Pancreas (tissue), 10 donors: ENCODE measurements around the gene CTSZ. TPM values are rescaled to one million over a fixed set of nuclear protein-coding genes. Genes with fewer than 3 reads are reported as not detected.

ENCODE experiments used
- ATAC-seq, 4 donors: fragments of 200-7000 bp; cut with Tn5 transposase; one replicate each; pipeline versions ENCODE4 v1.8.0 to v1.9.1; 2020; ENCODE audit warnings: mild to moderate bottlenecking in 4 of 4, moderate library complexity in 4 of 4
- DNase-seq, 6 donors: peaks; one replicate each; pipeline ENCODE4 v3.0.0-alpha.2; 2020
- FAIRE-seq: peaks from 2 replicates; lab custom pipeline; 2012; peaks lifted over from hg19 to GRCh38; lab: Jason Lieb, UNC
- H3K27ac ChIP-seq, 4 donors: fragments of 200-600 bp; sonication (generic); 1 replicate in 3 of 4; 2 replicates in 1 of 4; pipeline versions ENCODE4 v1.5.0 to v1.8.0; 2020
- H3K27me3 ChIP-seq, 4 donors: fragments of 200-600 bp; one replicate each; pipeline ENCODE4 v1.8.0; 2021
- H3K36me3 ChIP-seq, 3 donors: fragments of 200-600 bp; sonication (generic) in 1 of 3; one replicate each; pipeline versions ENCODE4 v1.5.0 to v1.8.0; 2020 to 2021
- H3K4me1 ChIP-seq, 3 donors: fragments of 200-600 bp; one replicate each; pipeline ENCODE4 v1.8.0; 2021
- H3K4me3 ChIP-seq, 4 donors: fragments of 200-600 bp; sonication (generic) in 2 of 4; one replicate each; pipeline versions ENCODE4 v1.5.0 to v1.8.0; 2020 to 2021
- H3K9me3 ChIP-seq, 4 donors: fragments of 200-600 bp; one replicate each; pipeline ENCODE4 v1.8.0; 2021
- WGBS, 2 donors: extraction: QIAGEN DNeasy Blood & Tissue Kit; methylation state at CpG; one replicate each; pipeline ENCODE4 v1.1.7; 2013; 5-methylcytosine and 5-hydroxymethylcytosine counted together
- intact Hi-C, 3 donors: fragments of 100-400 bp; cut with DNase I; formaldehyde crosslinking; loops; one replicate each; pipeline versions ENCODE4 v1.11.1 to v1.14.2; 2022
- polyA plus RNA-seq, 2 donors: library from polyadenylated mRNA; stranded (reverse); fragments of 200-250 nt; gene quantifications; one replicate each; pipeline ENCODE4 v1.2.3, GENCODE V29; 2013
- total RNA-seq, 6 donors: library from RNA; stranded (reverse); fragmentation: NEBNext Ultra II Directional in 4 of 6; extraction: Animal tissue kit (Norgen Biotek cat#: 25700) in 4 of 6; gene quantifications; one replicate each; pipeline versions ENCODE4 v1.2.1 to v1.2.4, GENCODE V29; 2021 to 2023
- TF ChIP-seq, protein P1 (sequence below), 4 donors: fragments of 200-600 bp; sonication (generic) in 3 of 4; IDR thresholded peaks; one replicate each; pipeline versions ENCODE4 v1.5.0 to v1.8.0; 2021; ENCODE audit warnings: antibody characterized with exemption in 4 of 4
- donor health status: healthy with polysubstance abuse.
- donor health status: DM: no; HTN: no; CAD: no; lungs with moderate emphysema.
- donor health status: DM: no; HTN: no; CAD: no.
- donor health status: control.
- donor health status: control.
- donor health status: Bipolar disorder and iron deficiency.
- donor health status: DM: yes; HTN: yes; CAD: no.
- donor health status: DM: no; HTN: no; CAD: no.
- donor health status: DM: no; HTN: no; CAD: no.
- donor health status: DM: yes; HTN: yes; CAD: no.

Gene CTSZ
- total and polyA plus RNA-seq, 8 donors: 33.7 to 107 (median 51.5) TPM

DNA sequence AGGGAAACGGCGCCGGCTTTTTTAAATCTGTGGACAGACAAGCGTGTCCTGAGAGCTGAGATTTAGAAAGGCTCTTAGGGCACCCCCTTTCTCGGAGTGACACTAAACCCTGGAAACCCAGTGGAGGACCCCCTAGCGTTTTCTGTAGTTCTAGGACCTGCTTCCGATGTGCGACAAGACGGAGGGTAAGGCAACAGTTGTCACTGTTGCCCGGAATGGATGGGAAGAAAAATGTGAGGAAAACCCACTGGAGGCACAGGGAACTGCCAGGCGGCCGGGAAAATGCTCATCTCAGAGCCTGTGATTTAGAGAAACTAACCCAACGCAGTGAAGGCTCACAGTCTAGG is 25.6 kb upstream of the CTSZ start:
- H3K27me3 ChIP-seq: no peaks in the 10 kb centered on the region
- peaks cover 0 to 26% (median 0%) of the 10 kb centered on the region in 3 donors for H3K36me3 ChIP-seq
- ATAC-seq: peak; percentile 7 to 26 (median 18)

GRCh38 chr20:59032023-59032712 is 25.1 kb upstream of the CTSZ start, which contains the start of gene ATP5F1E:
Gene ATP5F1E (minus strand): TSS chr20:59032335. CDS start chr20:59032251, 84 bp downstream.
- DNase-seq: peak; percentile 94 to 98 (median 96)
- no peaks in the 10 kb centered on the region for H3K9me3 ChIP-seq
- TF ChIP-seq, protein P1, sequence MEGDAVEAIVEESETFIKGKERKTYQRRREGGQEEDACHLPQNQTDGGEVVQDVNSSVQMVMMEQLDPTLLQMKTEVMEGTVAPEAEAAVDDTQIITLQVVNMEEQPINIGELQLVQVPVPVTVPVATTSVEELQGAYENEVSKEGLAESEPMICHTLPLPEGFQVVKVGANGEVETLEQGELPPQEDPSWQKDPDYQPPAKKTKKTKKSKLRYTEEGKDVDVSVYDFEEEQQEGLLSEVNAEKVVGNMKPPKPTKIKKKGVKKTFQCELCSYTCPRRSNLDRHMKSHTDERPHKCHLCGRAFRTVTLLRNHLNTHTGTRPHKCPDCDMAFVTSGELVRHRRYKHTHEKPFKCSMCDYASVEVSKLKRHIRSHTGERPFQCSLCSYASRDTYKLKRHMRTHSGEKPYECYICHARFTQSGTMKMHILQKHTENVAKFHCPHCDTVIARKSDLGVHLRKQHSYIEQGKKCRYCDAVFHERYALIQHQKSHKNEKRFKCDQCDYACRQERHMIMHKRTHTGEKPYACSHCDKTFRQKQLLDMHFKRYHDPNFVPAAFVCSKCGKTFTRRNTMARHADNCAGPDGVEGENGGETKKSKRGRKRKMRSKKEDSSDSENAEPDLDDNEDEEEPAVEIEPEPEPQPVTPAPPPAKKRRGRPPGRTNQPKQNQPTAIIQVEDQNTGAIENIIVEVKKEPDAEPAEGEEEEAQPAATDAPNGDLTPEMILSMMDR (IDR thresholded peaks at IDR 0.05): no peak
- FAIRE-seq: no peak
- peak; percentile 99 to 100 (median 99) for ATAC-seq
- H3K27ac ChIP-seq: peak within 1 kb of the TSS; percentile 56 to 82 (median 73)
- intact Hi-C loops: no loop called here
- 0% methylated on average over 68 to 86 of the region's 86 CpGs for WGBS, 2 donors
- no peaks in the 10 kb centered on the region for H3K27me3 ChIP-seq
- H3K36me3 ChIP-seq: peaks cover 0 to 20% (median 0%) of the 10 kb centered on the region in 3 donors
- H3K4me1 ChIP-seq: peaks cover 14 to 32% (median 16%) of the 10 kb centered on the region in 3 donors
- H3K4me3 ChIP-seq: peak within 1 kb of the TSS; percentile 79 to 96 (median 91)

More for the DNA sequence above, 25.6 kb upstream of the CTSZ start:
- Histone ChIP-seq H3K4me1 (peaks cover 14 to 32% (median 16%) of the 10 kb centered on the region in 3 donors), H3K9me3 (no peaks in the 10 kb centered on the region), H3K27ac (peak overlapping the region; percentile 56 to 82 (median 73)), H3K4me3 (peak overlapping the region; percentile 79 to 96 (median 91))
- FAIRE-seq (no peak), DNase-seq (no peak)
- TF ChIP-seq, protein P1 (IDR thresholded peaks at IDR 0.05): peak in 1 of 4 donors; percentile 6
- intact Hi-C loops: no loop called here
- 1% methylated on average over 13 of the region's 13 CpGs for WGBS, 2 donors

DNA sequence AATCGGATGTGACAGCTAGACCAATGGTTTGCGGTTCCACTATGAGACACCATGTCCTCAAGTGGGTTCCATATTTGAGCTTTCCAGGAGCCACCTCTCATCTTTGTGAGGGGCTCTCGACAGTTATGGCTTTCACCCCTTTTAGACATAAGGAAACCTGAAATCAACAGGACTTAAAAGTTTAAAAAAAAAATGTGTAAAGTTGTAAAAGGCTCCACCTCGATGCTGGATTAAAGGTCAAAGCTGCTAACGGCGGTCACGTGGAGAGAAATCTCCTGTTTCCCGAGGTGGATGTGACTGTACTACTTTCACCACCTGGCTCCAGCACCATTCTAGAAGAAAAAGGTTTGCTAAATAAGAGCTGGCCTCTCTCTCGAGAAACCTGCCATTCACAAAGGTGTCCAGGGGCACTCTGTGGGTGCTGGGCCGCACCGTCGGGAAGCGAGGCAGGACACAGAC is 24.5 kb upstream of the CTSZ start:
- Histone ChIP-seq H3K4me1 (peaks cover 14 to 32% (median 16%) of the 10 kb centered on the region in 3 donors), H3K27ac (peak overlapping the region; percentile 56 to 82 (median 73)), H3K9me3 (no peaks in the 10 kb centered on the region), H3K4me3 (peak overlapping the region; percentile 79 to 96 (median 91)), H3K27me3 (no peaks in the 10 kb centered on the region), H3K36me3 (peaks cover 0 to 17% (median 0%) of the 10 kb centered on the region in 3 donors)
- TF ChIP-seq, protein P1 (IDR thresholded peaks at IDR 0.05): no peak
- no peak for ATAC-seq
- no peak for DNase-seq
- intact Hi-C loops: no loop called here
- no peak for FAIRE-seq
- 10 to 11% methylated on average over 13 of the region's 13 CpGs for WGBS, 2 donors

DNA sequence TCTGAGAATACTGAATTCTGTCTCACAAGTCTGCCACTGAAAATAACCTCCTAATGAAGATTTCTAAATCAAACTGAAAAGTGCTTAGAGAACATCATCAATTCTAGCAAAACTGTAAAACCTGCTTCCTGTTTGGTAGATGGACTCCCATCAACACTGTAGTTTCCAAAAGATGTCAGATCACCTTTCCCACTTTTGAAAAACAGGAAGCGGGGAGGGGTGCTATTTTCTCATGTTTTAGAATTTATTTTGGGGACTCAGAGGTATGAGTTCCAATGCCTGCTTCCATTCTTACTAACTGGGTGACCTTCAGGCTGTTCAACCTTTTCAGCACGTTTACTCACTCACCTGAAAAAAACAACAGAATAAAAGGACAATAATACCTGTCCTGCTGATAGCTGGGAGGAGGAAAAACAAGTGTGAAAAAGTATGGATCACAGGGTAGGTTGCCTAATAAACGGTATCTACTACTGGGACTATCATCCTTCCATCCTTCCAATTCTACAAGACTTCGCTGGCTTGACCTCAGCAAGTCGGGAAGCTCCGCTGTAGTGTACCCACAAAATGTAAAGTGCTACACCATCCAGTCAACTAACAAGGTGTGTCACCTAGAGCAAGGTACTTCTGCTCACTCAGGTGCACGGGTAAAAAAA is 24.0 kb upstream of the CTSZ start:
- intact Hi-C loops: no loop called here

More for the DNA sequence above, 24.0 kb upstream of the CTSZ start:
- FAIRE-seq: no peak
- DNase-seq: no peak
- Histone ChIP-seq H3K27me3 (no peaks in the 10 kb centered on the region), H3K36me3 (peaks cover 0 to 11% (median 0%) of the 10 kb centered on the region in 3 donors), H3K4me3 (peak overlapping the region; percentile 79 to 96 (median 91)), H3K4me1 (peaks cover 14 to 32% (median 16%) of the 10 kb centered on the region in 3 donors), H3K27ac (no peak overlapping the region), H3K9me3 (no peaks in the 10 kb centered on the region)
- no peak for ATAC-seq
- WGBS, 2 donors: 59 to 60% methylated on average over 7 of the region's 7 CpGs
- TF ChIP-seq, protein P1 (IDR thresholded peaks at IDR 0.05): no peak
